ENCODE data around the gene NLGN1. TPM values are rescaled to one million over a fixed set of nuclear protein-coding genes. Genes with fewer than 3 reads are reported as not detected.

Gene NLGN1
- total RNA-seq, 1 donor from 2014 or later = not detected

DNA sequence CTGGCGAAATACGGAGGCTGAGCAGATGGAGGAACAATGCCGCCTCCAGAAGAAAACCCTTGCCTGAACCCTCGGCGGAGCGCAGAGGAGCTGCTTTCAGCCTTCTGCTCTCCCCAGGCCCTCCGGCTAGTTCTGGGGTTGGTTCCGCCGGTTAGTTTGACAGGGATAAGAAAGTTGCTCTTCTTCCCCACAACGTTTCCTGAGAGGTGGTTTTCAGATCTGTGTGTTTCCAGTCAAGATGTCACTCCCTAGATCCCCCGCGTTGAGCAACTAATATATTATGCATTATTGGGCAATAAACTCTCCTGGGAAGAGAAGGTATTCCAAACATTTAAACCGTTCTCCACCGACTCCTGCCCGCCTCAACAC, 551 bp downstream of the NLGN1 start:
- intact Hi-C loops (cut with micrococcal nuclease) = no loop called here
- no peak overlapping the region for H3K4me3 Mint-ChIP-seq
- no peak for ATAC-seq (ENCODE audit: low read depth)
- no peaks in the 10 kb centered on the region for H3K9me3 Mint-ChIP-seq
- CTCF ChIA-PET = no interaction called here
- no peak for DNase-seq
- H3K4me1 Mint-ChIP-seq = peaks cover 22% of the 10 kb centered on the region
- TF ChIP-seq, protein P1, sequence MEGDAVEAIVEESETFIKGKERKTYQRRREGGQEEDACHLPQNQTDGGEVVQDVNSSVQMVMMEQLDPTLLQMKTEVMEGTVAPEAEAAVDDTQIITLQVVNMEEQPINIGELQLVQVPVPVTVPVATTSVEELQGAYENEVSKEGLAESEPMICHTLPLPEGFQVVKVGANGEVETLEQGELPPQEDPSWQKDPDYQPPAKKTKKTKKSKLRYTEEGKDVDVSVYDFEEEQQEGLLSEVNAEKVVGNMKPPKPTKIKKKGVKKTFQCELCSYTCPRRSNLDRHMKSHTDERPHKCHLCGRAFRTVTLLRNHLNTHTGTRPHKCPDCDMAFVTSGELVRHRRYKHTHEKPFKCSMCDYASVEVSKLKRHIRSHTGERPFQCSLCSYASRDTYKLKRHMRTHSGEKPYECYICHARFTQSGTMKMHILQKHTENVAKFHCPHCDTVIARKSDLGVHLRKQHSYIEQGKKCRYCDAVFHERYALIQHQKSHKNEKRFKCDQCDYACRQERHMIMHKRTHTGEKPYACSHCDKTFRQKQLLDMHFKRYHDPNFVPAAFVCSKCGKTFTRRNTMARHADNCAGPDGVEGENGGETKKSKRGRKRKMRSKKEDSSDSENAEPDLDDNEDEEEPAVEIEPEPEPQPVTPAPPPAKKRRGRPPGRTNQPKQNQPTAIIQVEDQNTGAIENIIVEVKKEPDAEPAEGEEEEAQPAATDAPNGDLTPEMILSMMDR (IDR thresholded peaks at IDR 0.05) = no peak
- H3K27me3 Mint-ChIP-seq = peaks cover 54% of the 10 kb centered on the region
- POLR2A ChIA-PET = no interaction called here
- no peaks in the 10 kb centered on the region for H3K36me3 Mint-ChIP-seq (ENCODE audit: low read depth)
- H3K27ac Mint-ChIP-seq = no peak overlapping the region

DNA sequence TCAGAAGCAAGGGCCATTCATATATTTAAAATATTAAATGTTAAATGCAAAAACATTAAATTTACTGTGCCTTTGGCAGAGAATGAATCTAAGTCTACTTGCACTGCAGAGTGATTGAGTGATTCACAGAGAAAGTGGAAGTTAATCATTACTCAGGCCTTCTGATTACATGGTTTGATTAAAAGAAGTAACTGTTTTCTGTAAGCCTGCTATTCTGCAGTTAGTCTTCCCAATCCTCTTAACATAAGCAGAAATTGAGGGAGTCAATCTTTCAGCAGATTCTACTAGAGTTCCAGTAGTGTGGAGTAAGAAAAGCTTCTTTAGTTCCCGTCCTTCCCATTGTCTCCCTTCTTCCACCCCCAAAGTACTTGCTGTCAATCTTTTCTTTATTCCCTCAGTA, 1.5 kb downstream of the NLGN1 start:
- POLR2A ChIA-PET = no interaction called here
- DNase-seq (no peak), ATAC-seq (ENCODE audit: low read depth) (no peak)
- Mint-ChIP-seq H3K9me3 (no peaks in the 10 kb centered on the region), H3K27ac (no peak overlapping the region), H3K36me3 (ENCODE audit: low read depth) (no peaks in the 10 kb centered on the region), H3K4me1 (peaks cover 22% of the 10 kb centered on the region), H3K27me3 (peaks cover 48% of the 10 kb centered on the region), H3K4me3 (no peak overlapping the region)
- CTCF ChIA-PET = no interaction called here
- TF ChIP-seq, protein P1 (IDR thresholded peaks at IDR 0.05) = no peak
- intact Hi-C loops (cut with micrococcal nuclease) = no loop called here

DNA sequence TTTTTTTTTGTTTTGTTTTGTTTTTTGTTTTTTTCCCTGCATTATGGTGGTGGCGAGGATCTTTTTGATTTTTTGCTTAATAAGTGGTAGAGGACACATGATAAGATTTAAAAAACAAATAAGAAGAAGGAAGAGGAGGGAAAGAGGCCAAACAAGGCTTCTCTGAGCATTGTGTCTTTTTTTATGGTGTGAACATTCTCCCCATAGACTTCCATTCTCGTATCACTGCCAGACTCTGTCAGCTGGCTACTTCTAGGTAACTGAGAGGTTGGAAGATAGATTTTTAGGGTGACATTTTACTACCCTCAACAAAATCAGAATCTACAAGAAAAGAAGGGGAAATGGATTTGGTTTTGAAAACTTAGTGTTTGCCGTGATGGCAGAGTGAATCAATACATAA, 3.8 kb downstream of the NLGN1 start:
- intact Hi-C loops (cut with micrococcal nuclease) = no loop called here
- peaks cover 7% of the 10 kb centered on the region for H3K4me1 Mint-ChIP-seq
- CTCF ChIA-PET = no interaction called here
- H3K27ac Mint-ChIP-seq = no peak overlapping the region
- TF ChIP-seq, protein P1 (IDR thresholded peaks at IDR 0.05) = no peak
- POLR2A ChIA-PET = no interaction called here
- H3K9me3 Mint-ChIP-seq = no peaks in the 10 kb centered on the region
- DNase-seq = no peak
- no peak overlapping the region for H3K4me3 Mint-ChIP-seq
- peaks cover 32% of the 10 kb centered on the region for H3K27me3 Mint-ChIP-seq
- no peaks in the 10 kb centered on the region for H3K36me3 Mint-ChIP-seq (ENCODE audit: low read depth)
- no peak for ATAC-seq (ENCODE audit: low read depth)

DNA sequence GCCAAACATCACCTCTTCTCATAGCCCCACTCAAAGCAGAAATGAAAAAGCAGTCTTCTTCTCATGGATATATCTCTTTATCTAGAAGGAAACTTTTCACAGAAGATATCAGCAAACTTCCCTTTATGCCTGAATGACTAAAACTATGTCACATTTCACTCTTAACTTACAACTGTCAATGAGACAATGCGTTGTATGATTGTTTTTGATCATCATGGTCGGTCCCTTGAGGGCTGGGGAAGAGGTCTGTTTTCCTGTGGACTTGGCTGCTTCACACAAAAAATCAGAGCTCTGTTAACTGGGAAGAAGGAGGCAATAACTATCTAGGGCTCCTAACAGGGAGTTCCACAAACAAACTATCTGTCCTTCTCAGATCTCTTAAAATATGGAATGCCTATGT, 5.1 kb downstream of the NLGN1 start:
- no peaks in the 10 kb centered on the region for H3K36me3 Mint-ChIP-seq (ENCODE audit: low read depth)
- H3K9me3 Mint-ChIP-seq = no peaks in the 10 kb centered on the region
- ATAC-seq (ENCODE audit: low read depth) = no peak
- no peak overlapping the region for H3K4me3 Mint-ChIP-seq
- DNase-seq = no peak
- peaks cover 24% of the 10 kb centered on the region for H3K27me3 Mint-ChIP-seq
- CTCF ChIA-PET = no interaction called here
- no peaks in the 10 kb centered on the region for H3K4me1 Mint-ChIP-seq
- intact Hi-C loops (cut with micrococcal nuclease) = no loop called here
- TF ChIP-seq, protein P1 (IDR thresholded peaks at IDR 0.05) = no peak
- no peak overlapping the region for H3K27ac Mint-ChIP-seq
- POLR2A ChIA-PET = no interaction called here

DNA sequence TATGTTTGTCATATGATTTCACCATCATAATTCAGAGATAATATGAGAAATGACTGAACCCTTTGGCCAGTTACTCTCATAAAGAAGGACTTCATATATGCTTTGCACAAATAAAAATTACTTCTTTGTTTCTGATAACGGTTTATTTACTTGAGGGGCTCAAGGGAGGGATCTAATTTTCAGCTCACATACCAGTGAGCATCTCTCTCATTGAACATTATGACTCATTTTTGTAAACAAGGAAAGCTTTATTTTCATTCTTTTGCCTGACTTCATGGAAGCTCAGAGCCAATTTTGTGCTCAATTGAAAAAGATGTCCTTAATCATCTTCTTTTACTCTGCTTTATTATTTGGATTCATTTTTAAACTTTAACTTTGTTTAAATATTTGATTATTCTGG, 5.8 kb downstream of the NLGN1 start:
- TF ChIP-seq, protein P1 (IDR thresholded peaks at IDR 0.05) = no peak
- intact Hi-C loops (cut with micrococcal nuclease) = no loop called here
- ChIA-PET POLR2A (no interaction called here), CTCF (no interaction called here)
- DNase-seq (no peak), ATAC-seq (ENCODE audit: low read depth) (no peak)
- no peaks in the 10 kb centered on the region for H3K36me3 Mint-ChIP-seq (ENCODE audit: low read depth)
- H3K27ac Mint-ChIP-seq = no peak overlapping the region
- H3K27me3 Mint-ChIP-seq = peaks cover 18% of the 10 kb centered on the region
- no peaks in the 10 kb centered on the region for H3K9me3 Mint-ChIP-seq
- H3K4me3 Mint-ChIP-seq = no peak overlapping the region
- H3K4me1 Mint-ChIP-seq = no peaks in the 10 kb centered on the region

All from activated B cell treated with CpG ODN at 0.5 μM for 24 hours (primary cell).